ENCODE results near the gene EYS. TPM values are rescaled to one million over a fixed set of nuclear protein-coding genes. Genes with fewer than 3 reads are reported as not detected.

EYS gene
- total RNA-seq, 1 donor from 2014 or later: not detected

GRCh38 chr6:64516393-64516792 is 1190.6 kb downstream of the EYS start:
- H3K4me3 ChIP-seq (ENCODE audit: low read depth, low read length): no peak overlapping the region
- no peaks in the 10 kb centered on the region for H3K36me3 ChIP-seq (ENCODE audit: control insufficient read depth, insufficient read depth, low read length)
- H3K27me3 ChIP-seq (ENCODE audit: control insufficient read depth, insufficient read depth, low read length): no peaks in the 10 kb centered on the region
- no peak for TF ChIP-seq CTCF (IDR thresholded peaks at IDR 0.05; ENCODE audit: insufficient read depth, low read length, poor library complexity, severe bottlenecking)
- DNase-seq (ENCODE audit: low read depth): no peak

GRCh38 chr6:64507661-64508060 is 1199.4 kb downstream of the EYS start:
- Histone ChIP-seq H3K27me3 (ENCODE audit: control insufficient read depth, insufficient read depth, low read length) (no peaks in the 10 kb centered on the region), H3K4me3 (ENCODE audit: low read depth, low read length) (no peak overlapping the region), H3K36me3 (ENCODE audit: control insufficient read depth, insufficient read depth, low read length) (no peaks in the 10 kb centered on the region)
- no peak for TF ChIP-seq CTCF (IDR thresholded peaks at IDR 0.05; ENCODE audit: insufficient read depth, low read length, poor library complexity, severe bottlenecking)
- no peak for DNase-seq (ENCODE audit: low read depth)

- no peaks in the 10 kb centered on the region for H3K27me3 ChIP-seq (ENCODE audit: control insufficient read depth, insufficient read depth, low read length)
Measured at GRCh38 chr6:64505312-64505711, 1201.7 kb downstream of the EYS start.

GRCh38 chr6:64504503-64504902 is 1202.5 kb downstream of the EYS start:
- DNase-seq (ENCODE audit: low read depth): no peak
- no peak for TF ChIP-seq CTCF (IDR thresholded peaks at IDR 0.05; ENCODE audit: insufficient read depth, low read length, poor library complexity, severe bottlenecking)
- no peaks in the 10 kb centered on the region for H3K27me3 ChIP-seq (ENCODE audit: control insufficient read depth, insufficient read depth, low read length)
- no peaks in the 10 kb centered on the region for H3K36me3 ChIP-seq (ENCODE audit: control insufficient read depth, insufficient read depth, low read length)
- no peak overlapping the region for H3K4me3 ChIP-seq (ENCODE audit: low read depth, low read length)

More at GRCh38 chr6:64505312-64505711, 1201.7 kb downstream of the EYS start:
- no peaks in the 10 kb centered on the region for H3K36me3 ChIP-seq (ENCODE audit: control insufficient read depth, insufficient read depth, low read length)
- DNase-seq (ENCODE audit: low read depth): no peak
- H3K4me3 ChIP-seq (ENCODE audit: low read depth, low read length): no peak overlapping the region
- TF ChIP-seq CTCF (IDR thresholded peaks at IDR 0.05; ENCODE audit: insufficient read depth, low read length, poor library complexity, severe bottlenecking): peak; percentile 60

GRCh38 chr6:64502801-64503200 is 1204.2 kb downstream of the EYS start:
- Histone ChIP-seq H3K4me3 (ENCODE audit: low read depth, low read length) (no peak overlapping the region), H3K36me3 (ENCODE audit: control insufficient read depth, insufficient read depth, low read length) (no peaks in the 10 kb centered on the region), H3K27me3 (ENCODE audit: control insufficient read depth, insufficient read depth, low read length) (no peaks in the 10 kb centered on the region)
- no peak for DNase-seq (ENCODE audit: low read depth)
- no peak for TF ChIP-seq CTCF (IDR thresholded peaks at IDR 0.05; ENCODE audit: insufficient read depth, low read length, poor library complexity, severe bottlenecking)

- no peak for TF ChIP-seq CTCF (IDR thresholded peaks at IDR 0.05; ENCODE audit: insufficient read depth, low read length, poor library complexity, severe bottlenecking)
- Histone ChIP-seq H3K36me3 (ENCODE audit: control insufficient read depth, insufficient read depth, low read length) (no peaks in the 10 kb centered on the region), H3K27me3 (ENCODE audit: control insufficient read depth, insufficient read depth, low read length) (no peaks in the 10 kb centered on the region), H3K4me3 (ENCODE audit: low read depth, low read length) (no peak overlapping the region)
- DNase-seq (ENCODE audit: low read depth): no peak
Measured at GRCh38 chr6:64497634-64498033, 1209.4 kb downstream of the EYS start.

Data from kidney epithelial cell (primary cell).